CD1c-positive myeloid dendritic cell (primary cell): ENCODE data around the gene OR14A16.

ENCODE experiments used
- DNase-seq: peaks from one replicate; pipeline ENCODE4 v3.0.0-alpha.2; 2016; ENCODE audit errors: extremely low spot score

The OR14A16 gene, protein sequence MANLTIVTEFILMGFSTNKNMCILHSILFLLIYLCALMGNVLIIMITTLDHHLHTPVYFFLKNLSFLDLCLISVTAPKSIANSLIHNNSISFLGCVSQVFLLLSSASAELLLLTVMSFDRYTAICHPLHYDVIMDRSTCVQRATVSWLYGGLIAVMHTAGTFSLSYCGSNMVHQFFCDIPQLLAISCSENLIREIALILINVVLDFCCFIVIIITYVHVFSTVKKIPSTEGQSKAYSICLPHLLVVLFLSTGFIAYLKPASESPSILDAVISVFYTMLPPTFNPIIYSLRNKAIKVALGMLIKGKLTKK

DNA sequence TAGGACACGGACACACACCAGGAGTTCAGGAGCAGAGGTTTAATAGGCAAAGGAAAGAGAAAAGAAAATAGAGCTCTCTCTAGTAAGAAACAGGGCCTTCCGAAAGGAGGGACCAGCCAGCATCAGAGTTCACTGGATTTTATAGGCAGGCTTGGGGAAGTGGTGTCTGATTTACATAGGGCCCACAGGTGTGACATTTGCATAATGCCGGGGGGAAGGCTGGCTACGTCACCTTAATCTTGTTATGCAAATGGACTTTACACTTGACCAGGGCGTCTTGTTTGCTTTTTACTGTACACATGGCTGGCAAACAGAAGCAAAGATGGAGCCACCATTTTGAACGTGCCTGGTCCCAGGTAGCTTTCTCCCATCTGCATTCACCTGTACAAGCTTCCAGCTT lies at the start of gene OR14A16:
TSS of gene OR14A16 (minus strand) at position 97 of the 400 bp plus-strand sequence. CDS start 8,390 bp downstream, outside the sequence.
- no peak for DNase-seq

DNA sequence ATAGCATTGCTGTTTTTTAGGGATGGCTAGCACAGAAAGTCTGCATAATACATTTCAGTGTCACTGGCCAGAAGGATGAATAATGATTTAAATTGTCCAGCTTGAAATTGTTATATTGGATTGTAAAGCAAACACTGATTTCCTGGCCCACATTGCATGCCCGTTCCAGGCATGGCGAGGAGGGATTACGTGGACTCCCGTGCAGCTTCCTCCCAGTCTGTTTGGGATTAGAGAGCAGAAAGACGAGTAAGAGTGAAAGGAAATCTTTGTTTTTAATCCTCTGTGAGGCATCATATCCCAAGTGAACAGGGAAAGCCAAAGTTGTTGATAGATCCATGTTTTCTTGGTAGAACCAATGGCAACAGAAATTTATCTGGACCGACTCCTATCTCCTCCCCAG lies 41.5 kb upstream of the OR14A16 start:
- no peak for DNase-seq

DNA sequence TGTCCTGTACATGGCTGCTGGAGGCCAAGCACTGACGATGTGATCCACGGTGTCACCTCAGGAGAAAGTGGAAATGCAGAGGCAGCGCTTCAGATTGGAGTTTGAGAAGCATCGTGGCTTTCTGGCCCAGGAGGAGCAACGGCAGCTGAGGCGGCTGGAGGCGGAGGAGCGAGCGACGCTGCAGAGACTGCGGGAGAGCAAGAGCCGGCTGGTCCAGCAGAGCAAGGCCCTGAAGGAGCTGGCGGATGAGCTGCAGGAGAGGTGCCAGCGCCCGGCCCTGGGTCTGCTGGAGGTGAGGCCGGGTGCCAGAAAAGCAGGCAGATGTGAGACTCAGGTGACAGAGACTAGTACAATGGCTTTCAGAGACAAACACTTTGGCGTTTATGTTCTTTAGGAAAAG lies 40.7 kb upstream of the OR14A16 start:
- no peak for DNase-seq

DNA sequence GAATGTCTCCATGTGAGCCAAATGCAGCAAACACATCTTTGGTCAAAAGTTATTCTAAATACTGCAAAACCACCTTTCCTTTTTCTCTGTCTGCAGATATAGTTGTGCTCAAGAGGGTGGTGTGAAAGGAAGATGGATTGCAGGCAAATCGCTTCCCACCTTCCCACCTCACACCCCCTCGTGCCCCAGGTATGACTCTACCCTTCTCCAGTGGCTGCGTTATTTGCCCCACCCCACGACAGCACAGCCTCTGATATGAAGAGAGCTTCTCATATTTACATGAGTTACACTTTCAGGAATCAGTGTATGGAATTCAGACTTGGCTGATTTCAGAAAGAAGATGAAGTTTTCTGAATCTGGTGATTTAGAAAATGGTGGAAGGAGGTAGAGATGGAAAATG lies 38.8 kb upstream of the OR14A16 start:
- DNase-seq: no peak

DNA sequence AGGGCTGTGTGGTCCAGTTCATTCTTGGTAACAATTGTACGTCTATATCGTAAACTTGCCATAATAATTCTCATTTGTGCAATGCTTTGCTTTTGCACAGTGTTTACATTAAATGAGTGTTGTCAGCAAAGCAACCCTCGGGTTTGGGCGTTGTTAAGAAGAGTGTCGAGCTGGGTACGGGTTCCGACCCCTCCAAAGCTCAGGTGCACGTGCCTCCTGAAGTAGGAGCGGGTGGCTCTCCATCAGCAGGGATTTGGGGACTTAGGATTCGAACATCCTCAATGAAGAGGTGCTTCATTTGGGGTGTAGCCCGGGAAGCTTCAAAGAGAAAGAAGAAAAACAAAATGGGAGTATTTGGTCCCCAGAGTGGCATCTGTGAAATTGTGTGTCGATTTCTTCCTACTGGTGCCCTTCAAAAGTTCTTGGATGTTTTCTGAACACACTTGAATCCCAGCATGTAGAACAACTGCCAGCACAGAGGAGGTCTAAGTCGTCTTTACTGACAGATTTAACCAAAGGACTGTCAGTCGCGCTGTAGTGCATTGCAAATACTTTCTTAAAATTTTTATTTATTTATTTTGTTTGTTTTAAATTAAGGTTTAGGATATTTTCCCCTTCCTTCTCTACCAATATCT lies 34.2 kb upstream of the OR14A16 start:
- DNase-seq: no peak

DNA sequence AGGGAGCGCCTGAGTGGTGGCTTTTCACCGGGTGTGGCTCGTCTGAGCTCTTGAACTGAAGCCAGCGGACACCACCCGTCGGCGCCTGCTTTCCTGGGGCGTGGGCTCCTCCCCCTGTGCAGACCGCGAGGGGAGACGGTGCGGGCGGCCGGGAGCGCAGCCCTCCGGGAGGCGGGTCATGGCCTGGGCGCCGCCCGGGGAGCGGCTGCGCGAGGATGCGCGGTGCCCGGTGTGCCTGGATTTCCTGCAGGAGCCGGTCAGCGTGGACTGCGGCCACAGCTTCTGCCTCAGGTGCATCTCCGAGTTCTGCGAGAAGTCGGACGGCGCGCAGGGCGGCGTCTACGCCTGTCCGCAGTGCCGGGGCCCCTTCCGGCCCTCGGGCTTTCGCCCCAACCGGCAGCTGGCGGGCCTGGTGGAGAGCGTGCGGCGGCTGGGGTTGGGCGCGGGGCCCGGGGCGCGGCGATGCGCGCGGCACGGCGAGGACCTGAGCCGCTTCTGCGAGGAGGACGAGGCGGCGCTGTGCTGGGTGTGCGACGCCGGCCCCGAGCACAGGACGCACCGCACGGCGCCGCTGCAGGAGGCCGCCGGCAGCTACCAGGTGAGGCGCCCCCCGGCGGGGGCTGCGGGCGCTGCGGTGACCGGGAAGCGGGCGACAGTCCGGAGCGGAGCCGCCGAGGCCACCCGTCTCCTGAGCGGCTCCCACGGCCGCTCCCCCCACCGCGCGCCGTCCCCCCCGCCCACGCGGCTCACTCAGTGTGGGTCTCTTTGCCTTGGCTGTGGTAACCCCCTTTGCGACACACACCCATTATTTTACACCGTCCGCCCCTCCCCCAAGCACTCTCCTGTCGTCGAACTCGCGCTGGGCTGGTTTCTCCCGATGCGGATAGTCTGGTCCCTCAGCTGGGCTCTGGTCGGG lies 33.4 kb upstream of the OR14A16 start, which contains the start of gene TRIM58:
TSS of gene TRIM58 (plus strand) at position 119 of the 916 bp plus-strand sequence. CDS start at position 179, 60 bp downstream.
- DNase-seq: peak; percentile 10

DNA sequence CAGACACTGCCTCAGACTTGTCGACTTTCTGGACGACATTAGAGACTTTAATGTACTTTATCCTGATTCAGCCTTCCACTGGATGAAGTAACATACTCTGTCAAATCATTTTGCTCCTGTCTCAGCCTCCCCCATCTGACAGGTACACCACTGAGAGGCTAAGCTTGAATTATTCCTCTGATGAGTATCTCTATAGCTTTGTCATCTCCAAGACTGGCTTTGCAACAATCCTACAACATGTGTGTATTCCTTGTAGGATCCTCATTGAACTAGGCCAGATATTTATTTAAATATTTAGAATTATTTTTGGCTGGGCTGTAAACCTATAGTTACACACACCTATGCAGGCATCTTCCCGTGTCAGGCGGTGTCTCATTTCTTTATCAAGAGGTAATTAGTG lies 32.0 kb upstream of the OR14A16 start:
- no peak for DNase-seq

DNA sequence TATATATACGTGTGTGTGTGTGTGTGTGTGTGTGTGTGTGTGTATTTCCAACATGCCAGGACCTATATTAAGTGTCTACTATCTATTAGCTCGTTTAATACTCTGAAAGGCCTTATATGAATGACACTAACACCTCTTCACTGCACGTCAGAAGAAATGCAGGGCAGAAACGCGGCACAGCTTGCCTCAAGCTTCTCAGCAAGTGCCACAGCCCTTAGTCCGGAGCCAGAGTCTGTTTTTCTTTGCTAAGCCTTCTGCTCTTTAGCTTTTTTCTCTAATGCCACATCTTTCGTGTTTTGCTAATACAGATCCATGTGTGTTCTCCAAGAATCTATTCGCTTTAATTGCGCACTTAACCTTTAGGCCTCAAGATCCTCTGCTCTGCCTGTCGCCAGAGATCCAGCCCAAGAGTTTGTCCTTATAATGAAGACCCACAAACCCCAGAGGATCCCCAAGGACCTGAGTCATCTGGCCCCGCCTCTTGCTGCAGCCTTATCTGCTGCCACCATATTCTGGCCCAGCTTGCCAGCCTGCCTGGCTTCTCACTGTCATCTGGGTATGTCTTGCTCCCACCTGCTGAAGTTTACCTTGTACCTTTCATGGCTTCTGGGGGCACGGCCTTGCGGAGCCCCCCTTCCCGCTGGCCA lies 31.1 kb upstream of the OR14A16 start:
- no peak for DNase-seq

DNA sequence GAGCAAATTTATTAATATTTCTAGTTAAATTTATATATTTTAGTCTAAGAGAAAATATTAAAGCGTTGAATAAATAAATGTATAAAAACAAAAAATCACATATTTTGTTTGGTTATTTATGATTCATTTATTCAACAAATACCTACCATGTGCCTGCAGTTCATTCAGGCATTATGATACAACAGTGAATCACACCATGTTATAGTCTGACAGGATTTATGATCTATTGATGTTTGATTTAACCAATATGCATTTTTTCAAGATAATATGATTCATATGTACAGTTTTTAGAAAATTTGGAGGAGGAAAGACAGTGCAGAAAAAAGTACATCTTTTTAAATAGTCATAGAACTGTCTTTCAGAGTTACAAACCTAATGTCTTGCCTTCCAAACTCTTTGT lies 25.7 kb upstream of the OR14A16 start:
- DNase-seq: no peak

DNA sequence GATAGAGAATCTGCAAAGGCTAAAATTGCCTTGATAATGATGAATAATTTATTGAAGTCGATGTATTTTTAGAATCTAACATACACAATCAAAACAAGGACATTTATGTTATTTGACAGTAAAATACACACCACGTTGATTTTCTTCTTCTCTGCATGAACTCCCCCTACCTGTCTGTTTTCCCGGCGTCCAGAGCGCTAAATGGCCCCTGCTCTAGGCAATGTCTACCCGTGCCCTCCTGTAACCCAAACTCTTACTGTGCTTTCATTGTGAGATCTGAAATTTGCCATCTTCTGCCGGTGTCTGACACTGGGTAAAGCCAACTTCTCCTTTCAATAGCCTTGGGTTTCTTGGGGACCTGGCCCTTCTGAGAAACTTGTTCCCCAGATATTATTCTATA lies 24.4 kb upstream of the OR14A16 start:
- DNase-seq: no peak

DNA sequence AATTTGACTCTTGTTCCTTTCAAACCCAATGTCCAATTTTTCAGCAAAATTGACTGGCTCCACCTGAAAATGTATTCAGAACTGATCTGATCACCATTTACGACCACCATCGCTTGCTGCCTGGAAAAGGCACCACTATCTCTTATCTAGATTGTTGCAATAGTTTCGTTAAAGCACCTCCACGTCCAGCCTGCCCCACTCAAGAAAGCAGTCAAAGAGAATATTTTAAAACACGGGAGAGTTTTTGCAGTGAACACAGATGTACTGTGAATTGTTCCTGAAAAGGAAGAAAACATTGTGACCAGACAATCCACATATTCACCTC lies 21.7 kb upstream of the OR14A16 start:
- DNase-seq: no peak

DNA sequence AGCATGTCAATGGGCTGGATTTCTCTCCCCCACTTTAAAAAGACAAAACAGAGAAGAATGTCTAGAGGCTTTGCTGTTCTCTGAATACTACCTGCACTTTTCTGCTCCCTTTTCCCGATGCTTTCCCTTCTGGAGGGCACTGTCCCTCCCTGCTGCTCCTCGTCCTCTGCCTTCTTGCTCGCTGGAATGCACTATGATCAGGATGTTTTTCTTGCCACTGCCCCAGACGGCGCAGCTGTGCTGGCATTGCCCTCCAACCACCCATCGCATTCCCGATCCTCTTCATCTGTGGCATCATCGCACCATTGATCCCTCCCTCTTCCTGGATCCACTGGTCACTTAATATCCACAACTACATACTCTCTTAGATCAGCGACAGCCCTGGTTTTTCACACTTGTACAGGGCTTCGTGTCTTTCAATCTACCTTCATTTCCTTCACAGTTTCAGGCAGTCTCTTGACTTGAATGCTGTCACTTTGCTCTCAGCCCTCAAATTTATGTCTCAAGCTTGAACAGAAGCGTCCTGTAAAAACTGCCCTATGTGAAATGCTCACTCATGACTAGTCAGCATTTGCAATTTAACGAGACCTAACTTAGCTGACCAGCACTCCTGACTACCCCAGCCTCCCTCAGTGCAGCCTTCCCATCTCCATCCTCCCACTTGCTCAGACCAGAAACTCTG lies 21.2 kb upstream of the OR14A16 start:
- no peak for DNase-seq

DNA sequence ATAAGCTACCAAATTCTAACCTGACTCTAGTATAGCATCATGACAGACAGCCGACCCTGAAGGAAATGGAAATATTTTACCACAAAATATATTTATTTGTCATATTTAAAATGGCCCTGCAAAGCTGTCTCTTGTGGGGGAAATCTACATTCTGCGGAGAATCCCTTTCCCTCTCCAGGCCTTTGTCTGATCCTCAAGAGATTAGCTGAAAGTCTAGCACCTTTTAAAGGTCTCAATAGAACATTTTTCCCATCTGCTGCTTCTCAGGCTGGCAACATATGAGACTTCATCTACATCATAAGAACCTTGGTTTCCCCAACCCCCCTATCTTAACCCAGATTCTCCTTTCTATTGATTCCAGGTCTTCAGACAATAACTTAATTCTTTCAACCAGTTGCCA lies 19.5 kb upstream of the OR14A16 start:
- DNase-seq: no peak

DNA sequence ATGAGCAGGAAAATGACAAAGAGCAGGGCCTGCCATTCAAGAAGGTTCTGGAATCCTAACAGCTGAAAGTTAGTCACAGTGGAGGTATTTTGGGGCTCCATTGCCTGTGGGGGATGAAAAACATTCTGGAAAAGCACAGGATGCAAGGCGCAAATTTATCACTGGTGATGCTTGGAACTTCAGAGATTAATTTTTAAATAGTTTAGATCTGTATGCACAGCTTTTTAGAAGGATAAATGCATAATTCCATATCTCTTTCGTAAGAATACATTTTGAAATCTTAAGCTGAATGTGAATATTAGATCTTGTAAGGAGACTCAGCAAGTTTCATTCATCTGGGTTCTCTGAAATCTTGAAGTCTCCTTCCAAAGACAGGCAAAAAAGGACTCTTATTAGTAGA lies 17.9 kb upstream of the OR14A16 start, which contains the start of gene OR11L1:
TSS of gene OR11L1 (minus strand) at position 101 of the 400 bp plus-strand sequence. CDS start at position 101, 0 bp downstream.
- DNase-seq: no peak

DNA sequence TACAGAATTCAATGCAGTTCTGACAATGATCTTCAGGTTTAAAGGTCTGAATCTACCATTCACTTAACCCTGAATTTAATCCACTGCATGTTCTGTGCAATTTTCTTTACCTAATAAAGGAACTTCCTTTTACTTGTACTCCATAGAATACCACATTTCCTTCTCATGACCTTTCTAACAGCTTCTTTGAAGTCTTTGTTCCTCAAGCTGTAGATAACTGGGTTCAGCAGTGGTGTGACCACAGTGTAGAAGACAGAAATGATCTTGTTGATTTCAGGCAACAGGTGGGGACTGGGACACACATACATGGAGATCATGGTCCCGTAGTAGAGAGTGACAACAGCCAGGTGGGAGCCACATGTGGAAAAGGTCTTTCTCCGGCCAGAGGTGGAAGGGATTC lies 16.9 kb upstream of the OR14A16 start:
- DNase-seq: no peak

DNA sequence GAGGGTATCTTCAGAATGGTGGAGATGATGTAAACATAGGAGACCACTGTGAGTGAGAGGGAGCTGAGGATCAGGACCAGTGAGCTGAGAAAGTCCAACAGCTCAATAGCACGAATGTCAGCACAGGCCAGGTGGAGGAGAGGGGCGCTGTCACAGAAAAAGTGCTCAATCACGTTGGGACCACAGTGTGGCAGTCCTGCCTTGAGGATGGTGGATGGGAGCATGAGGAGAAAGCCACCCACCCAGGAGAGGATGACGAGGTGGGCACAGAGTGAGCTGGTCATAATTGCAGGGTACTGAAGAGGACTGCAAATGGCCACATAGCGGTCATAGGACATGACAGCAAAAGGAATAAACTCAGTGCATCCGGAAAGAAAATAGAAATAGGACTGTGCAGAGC lies 9.7 kb upstream of the OR14A16 start:
- no peak for DNase-seq

DNA sequence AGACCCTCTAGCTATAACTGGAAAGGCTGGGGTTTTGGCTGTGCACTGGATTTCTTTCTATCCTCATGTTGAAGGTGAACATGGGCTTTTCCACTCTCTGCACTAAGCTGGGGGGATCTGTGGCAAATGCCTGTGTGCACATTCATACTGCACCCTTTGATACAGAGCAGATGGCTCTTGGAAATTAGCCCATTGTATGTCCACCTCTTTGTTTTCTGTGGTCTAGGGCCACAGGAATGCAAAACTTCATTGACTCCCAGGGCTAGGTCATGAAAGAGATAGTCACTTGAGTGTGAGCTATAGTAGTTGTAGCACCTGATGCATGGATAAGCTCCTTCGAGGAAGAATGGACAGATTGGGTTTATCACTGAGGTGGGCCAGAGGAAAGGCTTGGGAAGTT lies 5.7 kb upstream of the OR14A16 start:
- no peak for DNase-seq

DNA sequence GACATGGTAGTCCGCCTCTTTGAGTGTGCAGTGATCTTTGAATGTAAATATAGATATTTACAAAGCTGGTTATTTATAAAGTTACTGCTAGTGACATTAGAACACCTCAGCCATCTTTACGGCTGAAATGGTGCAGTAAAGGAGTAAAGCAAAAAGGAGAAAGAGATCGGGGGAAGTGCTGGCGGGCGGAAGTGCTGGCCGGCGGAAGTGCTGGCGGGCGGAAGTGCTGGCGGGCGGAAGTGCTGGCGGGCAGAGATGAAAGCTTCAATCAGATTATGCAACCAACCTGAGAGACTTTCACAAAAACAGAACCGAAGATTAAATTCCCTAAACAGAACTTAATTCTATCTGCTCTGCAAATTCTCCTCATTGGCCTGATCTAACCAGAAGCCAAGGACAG lies 1.4 kb upstream of the OR14A16 start:
- DNase-seq: no peak

DNA sequence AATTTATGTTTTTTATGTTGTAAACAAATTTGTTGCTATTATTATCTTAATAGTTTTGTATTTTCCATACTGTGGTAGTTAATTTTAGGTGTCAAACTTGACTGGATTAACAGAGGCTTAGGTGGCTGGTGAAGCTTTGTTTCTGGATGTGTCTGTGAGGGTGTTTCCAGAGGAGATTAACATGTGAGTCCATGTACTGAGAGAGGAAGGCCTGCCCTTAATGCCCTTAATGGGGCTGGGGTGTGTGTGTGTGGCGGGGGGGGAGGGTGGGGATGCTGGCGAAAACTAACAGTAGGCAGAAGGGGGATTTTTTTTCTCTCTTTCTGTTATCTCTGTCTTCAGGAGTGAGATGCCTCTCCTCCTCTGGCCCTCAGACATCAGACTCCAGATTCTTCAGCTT lies 1.9 kb downstream of the OR14A16 start:
- DNase-seq: no peak

DNA sequence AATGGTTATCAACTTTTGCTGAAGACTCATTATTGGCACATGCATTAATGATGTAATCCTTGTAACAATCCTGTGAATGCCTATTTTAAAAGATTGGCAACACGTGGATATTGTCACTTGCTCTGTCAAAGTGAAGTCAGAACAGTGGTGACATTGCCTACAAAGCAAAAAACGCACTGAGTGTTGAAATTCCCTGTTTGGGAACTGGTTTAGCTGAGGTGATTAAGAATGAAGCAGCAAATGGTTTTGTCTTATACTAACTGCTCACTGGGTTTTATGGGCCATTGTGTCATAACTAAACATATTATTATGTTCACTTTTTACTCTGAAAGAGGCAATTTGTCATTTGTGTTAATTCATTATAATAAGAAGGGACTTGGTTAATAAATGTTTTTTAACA lies 11.3 kb downstream of the OR14A16 start:
- DNase-seq: no peak

DNA sequence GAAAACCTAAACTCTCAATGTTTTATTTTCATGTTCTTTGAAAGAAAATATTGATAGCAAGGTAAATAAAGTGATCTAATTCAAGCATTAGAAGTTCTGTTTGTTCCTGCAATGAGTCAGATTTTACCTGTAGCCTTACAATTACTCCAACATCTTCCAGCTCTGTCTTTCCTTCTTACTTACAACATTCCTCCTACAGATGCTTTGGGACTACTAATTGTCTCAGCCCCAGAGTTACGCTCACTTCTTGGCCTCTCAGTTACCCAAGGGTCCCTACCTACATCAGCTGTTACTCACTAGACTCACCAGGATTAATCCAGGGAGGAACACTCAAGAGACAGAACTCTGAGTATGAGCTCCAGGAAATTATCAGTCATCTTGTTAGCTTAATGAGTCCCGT lies 26.4 kb downstream of the OR14A16 start:
- DNase-seq: no peak
